ENCODE measurements around the gene LDB3. TPM values are rescaled to one million over a fixed set of nuclear protein-coding genes. Genes with fewer than 3 reads are reported as not detected.

LDB3 gene
- total and polyA plus RNA-seq, 2 of the 4 experiments (the other 2 are of a cell fraction), result 0.36 to 2.6 TPM

DNA sequence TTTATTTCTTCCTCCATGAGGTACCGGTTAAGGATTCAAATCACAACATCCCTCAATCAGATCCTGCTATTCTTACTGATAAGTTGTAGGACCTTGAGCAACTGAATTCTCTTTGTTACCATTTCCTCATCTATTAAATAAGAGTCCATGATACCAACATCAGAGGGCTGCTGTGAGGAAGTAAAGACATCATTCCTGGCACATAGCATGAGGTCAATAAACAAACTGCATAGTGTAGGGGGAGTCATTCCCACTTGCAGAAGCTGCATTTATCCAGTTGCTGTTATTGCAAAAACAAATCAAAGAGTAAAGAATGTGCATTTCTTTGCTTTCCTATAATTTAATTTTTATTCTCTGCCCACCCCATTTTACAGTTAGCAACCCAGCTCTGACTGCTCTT, 36.8 kb downstream of the LDB3 start:
- Histone ChIP-seq H3K18ac (ENCODE audit: low read depth, low read length) (no peak overlapping the region), H4K5ac (ENCODE audit: low read depth, low read length) (no peak overlapping the region), H3K4me2 (ENCODE audit: low read depth, low read length) (no peak overlapping the region), H2AFZ (replicated peaks; ENCODE audit: low read length, poor library complexity) (no peak overlapping the region), H2AK9ac (replicated peaks; ENCODE audit: low read depth, low read length, poor library complexity) (no peak overlapping the region), H3K9me3 (ENCODE audit: control insufficient read depth, insufficient read depth, low read length) (no peaks in the 10 kb centered on the region), H3K14ac (replicated peaks; ENCODE audit: low read depth, low read length) (no peak overlapping the region), H2BK20ac (ENCODE audit: low read depth, low read length) (no peak overlapping the region), H3K36me3 (ENCODE audit: control insufficient read depth, insufficient read depth, low read length) (no peaks in the 10 kb centered on the region), H2BK5ac (ENCODE audit: low read depth, low read length, poor library complexity, severe bottlenecking) (no peak overlapping the region), H3K27me3 (ENCODE audit: control insufficient read depth, insufficient read depth, low read length) (no peaks in the 10 kb centered on the region), H3K56ac (ENCODE audit: extremely low read depth, insufficient read depth, low read length) (no peak overlapping the region), H3K79me1 (ENCODE audit: low read depth in 1 of 2, low read length in 2 of 2) (no peaks in the 10 kb centered on the region), H3K27ac (ENCODE audit: insufficient read depth, low read length) (no peak overlapping the region), H3K4me1 (ENCODE audit: control insufficient read depth, insufficient read depth, low read length) (peaks cover 2% of the 10 kb centered on the region; the same call in 1 of the 2 replicates), H4K8ac (ENCODE audit: low read depth in 2 of 2, low read length in 2 of 2) (no peak overlapping the region), H3K23ac (ENCODE audit: low read depth, low read length) (no peak overlapping the region), H4K91ac (ENCODE audit: insufficient read depth, low read depth, low read length) (no peak overlapping the region), H2AK5ac (ENCODE audit: low read depth, low read length) (no peak overlapping the region), H3K9me1 (ENCODE audit: insufficient read depth, low read length) (peaks cover 6% of the 10 kb centered on the region; the same call in 1 of the 2 replicates), H2BK120ac (ENCODE audit: low read depth, low read length) (no peak overlapping the region), H2BK15ac (ENCODE audit: low read depth, low read length) (no peak overlapping the region), H4K20me1 (ENCODE audit: insufficient read depth, low read length) (no peaks in the 10 kb centered on the region), H3K9ac (ENCODE audit: low read depth, low read length) (no peak overlapping the region), H3K4me3 (ENCODE audit: insufficient read depth, low read depth, low read length) (no peak overlapping the region), H3K4ac (ENCODE audit: low read depth, low read length) (no peak overlapping the region)
- dilution Hi-C loops (cut with HindIII; ENCODE audit: low sequenced_read_pairs, unreplicated experiment) (no loop called here), in situ Hi-C loops (cut with MboI; ENCODE audit: low sequenced_read_pairs) (loop anchor here (5.0 kb wide), 1 partner anchor 192 kb away; no protein-coding TSS in a partner anchor), intact Hi-C loops (cut with micrococcal nuclease) (no loop called here)
- BruUV-seq (replicated peaks), result no TSS peak
- TF ChIP-seq CEBPB (IDR thresholded peaks at IDR 0.05; ENCODE audit: low read depth, low read length), result no peak
- ChIA-PET POLR2A (ENCODE audit: unreplicated experiment) (no interaction called here), CTCF (no interaction called here)
- ATAC-seq (ENCODE audit: low read depth), result peak; percentile 67
- peak; percentile 38 for DNase-seq
- WGBS, 2 experiments (ENCODE audit: extremely low coverage in 2 of 2, insufficient read length in 1 of 2), result no CpG with 5 or more reads among the region's 1 CpG

Measured in IMR-90 (cell line).